ENCODE measurements around the gene TENM3. TPM values are rescaled to one million over a fixed set of nuclear protein-coding genes. Genes with fewer than 3 reads are reported as not detected.

TENM3 gene
- total and polyA plus RNA-seq, 10 of the 15 experiments (the other 5 are each of a cell fraction or from before 2014, with no cell fraction given), result 0.01 to 1.7 (median 0.08) TPM; not detected in 2

DNA sequence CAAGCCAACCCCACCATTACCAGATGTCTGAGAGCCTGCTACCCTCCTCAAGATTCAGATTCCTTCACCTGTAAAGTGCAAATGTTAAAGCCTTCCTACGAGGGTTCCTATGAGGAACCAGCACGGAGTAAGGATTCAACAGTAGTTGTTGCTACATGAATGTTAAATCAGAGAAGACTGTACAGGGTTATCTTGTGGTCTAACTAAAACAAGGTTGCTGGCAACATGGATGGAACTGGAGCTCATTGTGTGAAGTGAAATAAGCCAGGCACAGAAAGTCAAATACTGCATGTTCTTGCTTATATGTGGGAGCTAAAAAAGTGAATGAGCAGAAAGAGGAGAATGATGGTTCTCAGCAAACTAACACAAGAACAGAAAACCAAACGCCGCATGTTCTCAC, 435.4 kb downstream of the TENM3 start:
- no peak for ATAC-seq
- ChIA-PET SMC1A (ENCODE audit: uncharacterized antibody, unreplicated experiment) (no interaction called here), RAD21 (ENCODE audit: unreplicated experiment) (no interaction called here), CTCF (no interaction called here), POLR2A (no interaction called here)
- H3K27ac ChIP-seq (ENCODE audit: control insufficient read depth, insufficient read depth), result no peak overlapping the region
- TF ChIP-seq POU2F2 (IDR thresholded peaks at IDR 0.05; ENCODE audit: borderline replicate concordance, low read depth, low read length), result no peak
- no peak for TF ChIP-seq EED (IDR thresholded peaks at IDR 0.05; ENCODE audit: low read depth)
- no peak for TF ChIP-seq GABPA (IDR thresholded peaks at IDR 0.05; ENCODE audit: low read depth)
- TF ChIP-seq SRF (IDR thresholded peaks at IDR 0.05; ENCODE audit: low read depth in 2 of 2, low read length in 2 of 2), result no peak
- no peak for TF ChIP-seq USF1 (IDR thresholded peaks at IDR 0.05; ENCODE audit: borderline replicate concordance, extremely low read length, insufficient read depth, low read depth, low read length)
- TF ChIP-seq ZBED1 (IDR thresholded peaks at IDR 0.05; ENCODE audit: borderline replicate concordance), result no peak
- TF ChIP-seq HDAC6 (IDR thresholded peaks at IDR 0.05; ENCODE audit: unreplicated experiment), result no peak
- TF ChIP-seq NR2F1 (conservative IDR thresholded peaks at IDR 0.05), result no peak
- TF ChIP-seq, protein P1, sequence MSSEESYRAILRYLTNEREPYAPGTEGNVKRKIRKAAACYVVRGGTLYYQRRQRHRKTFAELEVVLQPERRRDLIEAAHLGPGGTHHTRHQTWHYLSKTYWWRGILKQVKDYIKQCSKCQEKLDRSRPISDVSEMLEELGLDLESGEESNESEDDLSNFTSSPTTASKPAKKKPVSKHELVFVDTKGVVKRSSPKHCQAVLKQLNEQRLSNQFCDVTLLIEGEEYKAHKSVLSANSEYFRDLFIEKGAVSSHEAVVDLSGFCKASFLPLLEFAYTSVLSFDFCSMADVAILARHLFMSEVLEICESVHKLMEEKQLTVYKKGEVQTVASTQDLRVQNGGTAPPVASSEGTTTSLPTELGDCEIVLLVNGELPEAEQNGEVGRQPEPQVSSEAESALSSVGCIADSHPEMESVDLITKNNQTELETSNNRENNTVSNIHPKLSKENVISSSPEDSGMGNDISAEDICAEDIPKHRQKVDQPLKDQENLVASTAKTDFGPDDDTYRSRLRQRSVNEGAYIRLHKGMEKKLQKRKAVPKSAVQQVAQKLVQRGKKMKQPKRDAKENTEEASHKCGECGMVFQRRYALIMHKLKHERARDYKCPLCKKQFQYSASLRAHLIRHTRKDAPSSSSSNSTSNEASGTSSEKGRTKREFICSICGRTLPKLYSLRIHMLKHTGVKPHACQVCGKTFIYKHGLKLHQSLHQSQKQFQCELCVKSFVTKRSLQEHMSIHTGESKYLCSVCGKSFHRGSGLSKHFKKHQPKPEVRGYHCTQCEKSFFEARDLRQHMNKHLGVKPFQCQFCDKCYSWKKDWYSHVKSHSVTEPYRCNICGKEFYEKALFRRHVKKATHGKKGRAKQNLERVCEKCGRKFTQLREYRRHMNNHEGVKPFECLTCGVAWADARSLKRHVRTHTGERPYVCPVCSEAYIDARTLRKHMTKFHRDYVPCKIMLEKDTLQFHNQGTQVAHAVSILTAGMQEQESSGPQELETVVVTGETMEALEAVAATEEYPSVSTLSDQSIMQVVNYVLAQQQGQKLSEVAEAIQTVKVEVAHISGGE (CRISPR knock-in tag; IDR thresholded peaks at IDR 0.05), result no peak
- no peak for FAIRE-seq
- H3K36me3 ChIP-seq (ENCODE audit: control insufficient read depth in 2 of 2, insufficient read depth in 2 of 2, low read length in 1 of 2), result no peaks in the 10 kb centered on the region
- no peak overlapping the region for H3K9ac ChIP-seq (ENCODE audit: control insufficient read depth, insufficient read depth, low read length)
- no peaks in the 10 kb centered on the region for H4K20me1 ChIP-seq (ENCODE audit: control insufficient read depth, insufficient read depth)
- H2AFZ ChIP-seq (ENCODE audit: control insufficient read depth, low read depth, low read length), result no peak overlapping the region
- WGBS (ENCODE audit: insufficient coverage, insufficient replicate concordance, low lambda C conversion rate, missing lambda C conversion rate), result 62% methylated on average over 4 of the region's 4 CpGs
- BruUV-seq (replicated peaks), result no TSS peak
- no peaks in the 10 kb centered on the region for H3K9me3 ChIP-seq (replicated peaks; ENCODE audit: control insufficient read depth, insufficient read depth, low read length)
- H3K4me2 ChIP-seq (ENCODE audit: control insufficient read depth, insufficient read depth), result no peak overlapping the region
- H3K27me3 ChIP-seq (replicated peaks in 1 of 2; ENCODE audit: control insufficient read depth in 2 of 2, insufficient read depth in 2 of 2, low read length in 1 of 2), result no peaks in the 10 kb centered on the region
- in situ Hi-C loops (cut with MboI) (no loop called here), intact Hi-C loops (cut with micrococcal nuclease; ENCODE audit: unreplicated experiment) (no loop called here)
- no peak for DNase-seq (ENCODE audit: low read depth, low spot score)
- H3K79me2 ChIP-seq (ENCODE audit: control insufficient read depth, insufficient read depth, low read length), result no peaks in the 10 kb centered on the region
- no peaks in the 10 kb centered on the region for H3K4me1 ChIP-seq (ENCODE audit: control insufficient read depth, insufficient read depth, low read length)
- H3K4me3 ChIP-seq, result no peak overlapping the region

Measured in GM12878 (cell line).